Right renal pelvis (tissue), 4 donors: ENCODE data around the gene HMCN2. TPM values are rescaled to one million over a fixed set of nuclear protein-coding genes. Genes with fewer than 3 reads are reported as not detected.

Experiments
- DNase-seq, 4 donors: peaks; one replicate each; pipeline ENCODE4 v3.0.0-alpha.2; 2013; ENCODE audit warnings: low read depth in 4 of 4, low spot score in 3 of 4, missing footprints in 1 of 4
- polyA plus RNA-seq, 4 donors: library from polyadenylated mRNA; unstranded; fragments of 120-200 nt; gene quantifications; one replicate each; pipeline ENCODE4 v1.2.1, GENCODE V29; 2013; ENCODE audit not compliant: insufficient read length in 4 of 4

HMCN2 gene
- polyA plus RNA-seq, 4 donors = 0.50 to 1.6 (median 0.79) TPM

DNA sequence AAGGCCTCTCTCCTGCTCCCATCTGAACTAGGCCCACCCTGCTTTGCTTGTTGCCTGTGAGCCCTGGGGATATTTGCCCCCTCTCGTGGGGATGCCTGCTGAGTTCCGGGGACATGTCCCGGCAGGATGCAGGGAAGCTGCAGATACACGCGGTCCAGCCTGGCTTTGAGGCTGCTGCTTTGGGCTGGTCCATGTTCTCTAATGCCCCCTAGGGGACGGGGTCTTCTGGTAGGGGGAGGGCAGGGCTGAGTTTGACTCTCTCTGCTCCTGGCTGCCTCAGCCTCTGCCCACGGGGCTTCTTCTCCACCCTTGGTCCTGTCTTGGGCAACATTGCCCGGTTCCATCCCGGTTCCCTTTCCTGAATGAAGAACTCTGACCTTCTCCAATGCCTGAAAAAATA is 94.3 kb downstream of the HMCN2 start:
- no peak for DNase-seq

GRCh38 chr9:130360672-130361071 is 95.1 kb downstream of the HMCN2 start:
- DNase-seq = no peak

DNA sequence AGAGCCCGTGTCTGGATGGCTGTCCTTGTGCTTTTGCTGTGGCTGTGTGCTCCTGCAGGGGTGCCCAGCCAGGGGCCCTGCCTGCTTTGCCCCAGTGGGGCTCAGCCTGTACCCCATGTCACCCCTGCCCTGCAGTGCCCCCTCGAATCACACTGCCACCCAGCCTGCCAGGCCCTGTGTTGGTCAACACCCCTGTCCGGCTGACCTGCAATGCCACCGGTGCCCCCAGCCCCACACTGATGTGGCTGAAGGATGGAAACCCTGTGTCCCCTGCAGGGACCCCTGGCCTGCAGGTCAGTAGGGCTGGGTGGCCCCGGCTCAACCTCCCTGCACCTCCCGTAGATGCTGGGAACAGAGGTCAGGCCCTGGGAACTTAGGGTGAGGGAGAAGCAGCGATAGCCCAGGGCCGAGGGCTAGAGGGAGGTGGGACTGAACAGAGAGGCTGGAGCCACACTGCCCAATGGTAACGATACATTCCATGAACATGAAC is 96.4 kb downstream of the HMCN2 start:
- no peak for DNase-seq

DNA sequence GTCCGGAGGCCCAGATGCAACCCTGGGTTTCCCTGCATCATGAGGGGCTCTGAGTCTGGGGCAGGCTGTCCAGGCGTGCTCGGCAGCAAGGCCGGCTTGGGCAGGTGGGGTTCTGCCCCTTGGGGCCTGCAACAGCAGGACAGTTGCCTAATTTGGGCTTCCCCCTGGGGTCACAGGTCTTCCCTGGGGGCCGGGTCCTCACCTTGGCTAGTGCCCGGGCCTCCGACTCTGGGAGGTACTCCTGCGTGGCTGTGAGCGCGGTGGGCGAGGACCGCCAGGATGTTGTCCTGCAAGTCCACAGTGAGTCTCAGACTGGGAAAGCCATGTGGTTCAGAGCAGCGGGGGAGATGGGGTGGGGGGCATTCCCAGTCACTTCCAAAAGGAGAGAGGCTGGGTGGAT is 97.1 kb downstream of the HMCN2 start:
- DNase-seq = no peak

DNA sequence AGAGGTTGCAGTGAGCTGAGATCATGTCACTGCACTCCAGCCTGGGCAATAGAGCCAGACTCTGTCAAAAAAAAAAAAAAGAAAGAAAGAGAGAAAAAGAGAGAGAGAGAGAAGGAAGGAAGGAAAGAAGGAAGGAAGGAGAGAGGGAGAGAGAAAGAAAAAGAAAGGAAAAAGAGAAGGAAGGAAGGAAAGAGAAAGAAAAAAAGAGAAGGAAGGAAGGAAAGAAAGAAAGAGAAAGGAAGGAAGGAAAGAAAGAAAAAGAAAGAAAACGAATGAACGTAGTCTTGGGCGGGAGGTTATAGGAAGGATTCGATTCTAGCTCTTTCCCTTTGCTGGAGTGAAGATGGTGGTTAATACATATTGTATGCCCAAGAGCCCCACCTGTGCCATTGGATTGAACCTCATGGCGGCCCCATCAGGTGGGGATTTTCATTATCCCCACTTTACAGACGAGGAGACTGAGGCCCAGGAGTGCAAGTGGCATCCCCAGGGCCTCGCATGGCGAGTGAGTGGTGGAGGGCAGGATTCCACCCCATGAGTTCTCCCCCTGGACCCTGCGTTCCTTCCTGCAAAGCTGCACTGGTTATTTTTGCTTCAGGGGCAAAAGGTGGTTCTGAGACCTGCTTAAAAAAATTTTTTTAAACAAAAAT is 98.3 kb downstream of the HMCN2 start:
- no peak for DNase-seq

DNA sequence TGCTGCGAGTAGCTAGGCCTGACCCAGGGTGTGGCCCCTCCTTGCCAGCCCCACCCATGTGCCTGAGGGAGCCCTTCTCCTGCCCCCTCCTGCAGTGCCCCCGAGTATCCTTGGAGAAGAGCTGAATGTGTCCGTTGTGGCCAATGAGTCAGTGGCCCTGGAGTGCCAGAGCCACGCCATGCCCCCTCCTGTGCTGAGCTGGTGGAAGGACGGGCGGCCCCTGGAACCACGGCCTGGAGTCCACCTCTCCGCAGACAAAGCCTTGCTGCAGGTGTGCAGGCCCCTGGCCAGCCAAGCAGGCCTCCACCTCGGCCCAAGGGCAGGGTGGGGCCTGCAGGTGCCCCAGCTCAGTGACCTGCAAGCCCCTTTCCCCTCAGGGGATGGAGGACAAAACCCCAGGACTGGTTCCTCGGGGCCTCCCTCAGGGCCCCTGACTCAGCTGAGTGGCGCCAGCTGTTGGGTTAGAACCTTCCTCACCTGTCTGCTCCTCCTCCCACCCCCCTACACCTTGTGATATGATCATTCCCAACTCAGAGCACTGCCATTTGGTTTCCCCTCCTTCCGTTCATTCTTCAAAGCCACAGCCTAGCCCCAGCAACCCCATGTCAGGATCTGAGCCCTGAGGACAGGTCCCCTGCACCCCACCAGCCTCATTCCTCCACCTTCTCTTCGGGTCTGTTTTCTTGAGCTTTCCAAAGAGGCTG is 99.2 kb downstream of the HMCN2 start:
- DNase-seq = no peak

- DNase-seq = no peak
These were observed 99.8 kb downstream of the HMCN2 start for GRCh38 chr9:130365323-130365721.

DNA sequence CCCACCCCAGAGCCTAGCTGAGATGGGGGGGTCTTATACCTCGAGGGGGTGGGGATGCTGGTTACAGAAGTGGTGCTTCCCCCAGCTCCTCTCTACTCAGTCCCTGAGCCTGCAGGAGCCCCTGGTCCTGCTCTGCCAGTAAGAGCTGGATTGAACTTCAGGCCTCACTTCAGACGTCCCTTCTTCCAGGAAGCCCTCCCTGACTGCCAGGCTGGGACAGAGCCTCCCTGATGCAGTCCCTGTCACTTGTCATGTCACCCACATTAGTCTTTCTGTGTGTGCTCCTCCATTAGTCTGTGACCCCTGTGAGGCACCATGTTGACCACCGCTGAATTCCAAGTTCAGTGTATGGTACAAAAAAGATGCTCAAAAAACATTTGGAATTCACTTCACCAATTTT is 100.5 kb downstream of the HMCN2 start:
- DNase-seq = no peak

- DNase-seq = no peak
These were observed 101.5 kb downstream of the HMCN2 start for GRCh38 chr9:130366888-130367550.

DNA sequence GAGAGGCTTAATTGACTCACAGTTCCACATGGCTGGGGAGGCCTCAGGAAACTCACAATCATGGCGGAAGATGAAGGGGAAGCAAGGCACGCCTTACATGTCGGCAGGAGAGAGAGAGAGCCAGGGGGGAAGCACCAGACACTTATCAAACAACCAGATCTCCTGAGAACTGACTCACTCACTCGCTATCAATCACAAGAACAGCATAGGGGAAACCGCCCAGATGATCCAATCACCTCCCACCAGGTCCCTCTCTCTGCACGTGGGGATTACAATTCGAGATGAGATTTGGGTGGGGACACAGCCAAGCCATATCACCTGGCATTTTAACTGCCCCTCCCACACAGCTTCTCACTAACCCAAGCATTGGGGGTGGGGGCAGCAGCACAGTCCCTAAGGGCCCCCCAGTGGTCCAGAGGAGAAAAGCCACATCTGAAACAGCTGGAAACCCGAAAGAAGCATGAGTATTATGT is 103.1 kb downstream of the HMCN2 start:
- DNase-seq = no peak

DNA sequence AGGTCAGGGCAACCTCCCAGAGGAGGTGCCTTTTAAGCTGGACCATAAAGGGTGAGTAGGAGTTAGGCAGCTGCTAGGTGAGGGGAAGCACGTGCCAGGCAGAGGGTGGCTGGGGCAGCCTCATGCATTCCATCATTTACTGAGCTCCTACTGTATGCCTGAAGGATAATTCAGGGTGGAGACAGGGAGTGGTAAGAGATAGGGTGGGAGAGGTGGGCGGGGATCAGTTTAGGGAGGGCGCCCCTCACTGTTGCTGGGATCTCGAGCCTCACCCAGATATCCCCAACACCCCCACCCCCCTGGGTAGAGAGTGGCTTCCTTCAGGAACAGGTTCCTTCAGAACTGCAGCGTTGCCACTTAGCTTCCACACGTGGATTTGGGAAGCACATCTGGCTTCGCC is 104.7 kb downstream of the HMCN2 start:
- DNase-seq = no peak

DNA sequence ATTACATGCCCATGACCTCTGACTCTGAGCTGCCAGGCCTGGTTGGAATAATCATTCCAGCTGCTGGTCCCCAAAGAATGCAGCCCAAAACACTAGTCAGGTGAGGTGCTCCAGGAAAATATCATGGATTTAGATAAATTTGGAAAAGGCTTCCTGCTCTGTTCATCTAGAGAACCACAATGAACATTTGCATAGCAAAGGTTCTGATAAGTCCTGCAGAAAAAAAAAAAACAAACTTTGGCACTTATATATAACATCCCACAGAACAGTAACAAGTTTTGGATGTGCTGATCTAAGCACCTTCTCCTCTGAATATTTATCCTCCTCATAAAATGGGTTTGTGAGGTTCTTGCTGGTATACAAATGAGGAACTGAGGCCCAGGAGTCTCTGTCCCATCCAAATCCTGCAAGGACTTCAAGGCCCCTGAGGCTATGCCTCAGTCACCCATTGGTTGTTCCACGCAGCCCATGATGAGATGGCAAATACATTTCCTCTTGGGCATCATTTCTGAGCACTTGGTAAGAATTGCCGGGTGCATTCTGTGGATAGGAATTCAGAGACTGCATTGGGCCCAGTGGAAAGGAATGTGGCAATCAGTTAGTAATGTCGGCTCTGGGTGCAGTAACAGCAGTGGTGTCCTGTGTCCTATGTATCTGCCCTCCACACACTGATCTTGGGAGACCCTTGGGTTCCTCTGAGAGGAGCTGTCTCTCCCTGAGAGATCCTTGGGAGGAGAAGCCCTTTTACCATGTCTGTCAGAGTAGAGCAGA is 105.8 kb downstream of the HMCN2 start:
- DNase-seq = no peak

DNA sequence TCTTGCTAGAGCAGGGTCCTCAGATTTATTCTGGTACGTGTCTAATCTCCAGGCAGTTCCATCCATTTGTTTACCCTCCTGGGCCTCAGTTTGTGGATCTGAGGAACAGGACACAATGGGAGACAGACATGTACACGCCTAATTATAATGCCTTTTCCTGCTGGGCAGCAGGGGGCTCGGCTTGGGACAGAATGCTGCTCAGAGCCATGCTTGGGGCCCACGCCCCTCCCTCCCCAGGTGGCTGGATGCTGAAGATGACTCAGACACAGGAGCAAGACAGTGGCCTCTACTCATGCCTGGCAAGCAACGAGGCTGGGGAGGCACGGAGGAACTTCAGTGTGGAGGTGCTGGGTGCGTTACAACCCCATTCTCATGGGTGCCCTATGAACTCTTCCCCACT is 106.5 kb downstream of the HMCN2 start:
- DNase-seq = no peak

DNA sequence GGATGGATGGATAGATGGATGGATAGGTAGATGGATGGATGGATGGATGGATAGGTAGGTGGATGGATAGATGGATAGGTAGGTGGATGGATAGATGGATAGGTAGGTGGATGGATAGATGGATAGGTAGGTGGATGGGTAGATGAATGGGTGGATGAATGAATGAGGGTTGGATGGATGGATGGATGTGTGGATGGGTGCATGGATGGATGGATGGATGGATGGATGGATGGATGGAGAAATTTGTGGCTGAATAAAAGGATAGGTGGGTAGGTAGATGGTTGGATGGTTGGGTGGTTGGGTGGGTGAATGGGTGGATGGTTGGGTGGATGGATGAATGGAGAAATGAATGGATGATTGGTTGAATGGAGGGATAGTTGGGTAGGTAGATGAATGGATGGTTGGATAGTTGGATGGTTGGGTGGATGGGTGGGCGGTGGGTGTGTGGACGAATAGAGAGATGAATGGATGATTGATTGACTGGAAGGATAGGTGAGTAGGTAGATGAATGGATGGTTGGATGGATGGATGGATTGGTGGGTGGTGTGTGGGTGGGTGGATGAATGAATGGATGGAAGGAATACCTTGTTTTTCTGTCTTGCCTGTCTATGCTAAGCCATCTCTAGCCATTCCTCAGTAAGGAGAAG is 108.2 kb downstream of the HMCN2 start:
- DNase-seq = no peak

- DNase-seq = no peak
These were observed 112.1 kb downstream of the HMCN2 start for GRCh38 chr9:130377612-130378011.

DNA sequence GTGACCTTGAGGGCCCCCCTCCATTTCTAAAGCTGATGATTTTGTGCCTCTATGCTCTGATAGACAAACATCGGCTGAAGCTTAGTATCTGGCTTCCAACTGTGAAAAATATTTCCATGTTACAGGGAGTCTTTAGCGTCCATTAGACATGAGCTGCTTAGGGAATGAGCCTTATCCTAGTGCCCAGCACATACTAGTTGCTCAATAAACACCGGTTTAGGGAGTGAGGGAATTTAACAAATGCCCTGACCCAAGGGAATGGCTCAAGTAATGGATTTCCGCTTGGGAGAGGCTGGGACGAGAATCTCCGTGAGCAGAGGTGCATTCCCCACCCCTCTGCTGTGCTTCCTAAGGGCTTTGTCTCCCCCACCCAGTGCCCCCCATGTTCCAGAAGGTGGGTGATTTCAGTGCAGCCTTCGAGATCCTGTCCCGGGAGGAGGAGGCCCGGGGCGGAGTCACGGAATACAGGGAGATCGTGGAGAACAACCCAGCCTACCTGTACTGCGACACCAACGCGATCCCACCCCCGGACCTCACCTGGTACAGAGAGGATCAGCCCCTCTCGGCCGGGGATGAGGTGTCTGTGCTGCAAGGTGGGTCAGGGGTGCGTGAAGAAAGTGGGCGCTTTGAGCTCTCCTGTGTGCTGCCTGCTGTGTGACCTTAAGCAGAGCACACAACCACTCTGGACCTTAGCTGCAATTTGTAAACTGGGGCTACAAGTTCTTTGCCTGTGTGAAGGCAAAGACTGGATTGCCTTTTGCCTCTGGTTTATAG is 113.5 kb downstream of the HMCN2 start:
- DNase-seq = no peak

DNA sequence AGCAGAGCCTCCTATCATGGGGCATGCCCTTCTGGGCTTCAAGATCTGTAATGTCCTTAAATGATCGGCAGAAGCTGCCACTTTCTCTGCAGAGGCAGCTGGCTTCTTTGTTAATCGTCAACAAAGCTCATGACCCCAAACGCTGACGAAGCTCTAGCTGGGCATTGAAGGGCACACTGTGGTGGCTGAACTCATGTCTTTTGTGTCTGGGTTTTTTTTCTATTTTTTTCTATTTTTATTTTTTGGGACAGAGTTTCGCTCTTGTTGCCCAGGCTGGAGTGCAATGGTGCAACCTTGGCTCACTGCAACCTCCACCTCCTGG is 114.0 kb downstream of the HMCN2 start:
- no peak for DNase-seq

GRCh38 chr9:130380920-130381469 is 115.4 kb downstream of the HMCN2 start:
- no peak for DNase-seq

GRCh38 chr9:130381660-130382059 is 116.1 kb downstream of the HMCN2 start:
- DNase-seq = no peak

DNA sequence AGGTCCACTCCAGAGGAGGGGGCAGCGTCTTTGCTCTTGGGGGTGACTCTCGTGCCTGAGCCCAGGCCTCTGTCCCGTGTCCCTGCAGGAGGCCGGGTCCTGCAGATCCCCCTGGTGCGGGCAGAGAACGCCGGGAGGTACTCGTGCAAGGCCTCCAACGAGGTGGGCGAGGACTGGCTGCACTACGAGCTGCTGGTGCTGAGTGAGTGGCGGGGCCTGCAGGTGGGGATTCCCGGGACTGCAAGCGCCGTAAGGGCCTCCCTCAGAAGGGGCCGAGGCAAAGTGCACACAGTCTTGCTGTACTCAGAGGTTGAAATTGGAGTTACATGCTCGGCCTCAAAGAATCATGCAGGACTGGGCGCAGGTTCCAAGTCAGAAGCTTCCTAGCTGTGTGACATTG is 116.5 kb downstream of the HMCN2 start:
- DNase-seq = no peak
